HG02759 (cell line): ENCODE measurements around the gene LCE2A.
"Not testable (repeated sequence)": the region's sequence is repeated elsewhere in the genome, so short reads cannot be mapped to it uniquely, and the experiment has no call there.

Experiments used
- ATAC-seq: cut with Tn5 transposase; IDR thresholded peaks from one replicate; pipeline ENCODE4 v1.9.1; 2021; ENCODE audit warnings: mild to moderate bottlenecking, moderate library complexity; ENCODE audit not compliant: unreplicated experiment

Gene LCE2A, protein sequence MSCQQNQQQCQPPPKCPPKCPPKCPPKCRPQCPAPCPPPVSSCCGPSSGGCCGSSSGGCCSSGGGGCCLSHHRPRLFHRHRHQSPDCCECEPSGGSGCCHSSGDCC

DNA sequence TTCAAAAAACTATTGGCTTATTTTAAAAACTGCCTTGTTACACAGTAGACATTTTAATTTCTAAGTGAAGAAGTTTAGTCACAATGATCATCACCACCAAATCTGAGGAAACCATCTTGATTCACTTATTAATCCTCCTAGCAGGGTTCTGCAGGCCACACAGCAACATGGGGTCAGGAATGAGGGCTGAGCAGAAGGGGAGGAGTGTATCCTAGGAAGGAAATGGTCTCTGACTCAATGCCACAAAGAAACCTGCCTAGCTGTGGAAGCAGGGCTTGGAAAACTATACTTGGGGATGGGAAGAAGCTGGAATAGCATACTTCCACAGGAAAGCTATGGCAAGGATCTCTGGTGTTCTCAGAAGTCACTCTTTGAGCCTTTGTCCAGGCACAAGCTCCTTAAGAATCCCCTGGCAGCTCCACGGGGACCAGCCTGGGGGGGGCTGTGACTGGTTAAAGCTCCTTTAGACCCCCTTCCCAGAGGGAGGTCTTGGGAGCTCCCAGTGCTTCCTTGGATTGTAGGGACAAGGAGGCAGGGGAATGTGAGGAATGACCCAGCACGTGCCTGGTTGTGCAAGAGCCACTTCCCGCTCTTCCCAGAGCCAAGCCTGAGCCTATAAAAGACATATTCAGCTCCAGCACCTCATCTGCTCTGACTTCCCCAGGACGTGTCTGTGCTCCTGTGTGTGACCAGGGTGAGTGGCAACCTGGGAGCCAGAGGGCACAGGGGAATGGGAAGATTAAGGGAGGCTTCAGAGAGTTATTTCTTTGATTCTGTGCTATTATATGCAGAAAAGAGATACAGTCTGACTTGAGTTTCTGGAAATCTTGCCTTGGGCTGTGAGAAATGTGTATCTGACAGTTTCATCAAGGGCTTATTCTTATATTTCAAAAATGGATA lies at the start of gene LCE2A:
Gene LCE2A, plus strand, starts transcription at position 645 of the 900 bp plus-strand sequence. CDS start 557 bp downstream, outside the sequence.
- no peak for ATAC-seq

DNA sequence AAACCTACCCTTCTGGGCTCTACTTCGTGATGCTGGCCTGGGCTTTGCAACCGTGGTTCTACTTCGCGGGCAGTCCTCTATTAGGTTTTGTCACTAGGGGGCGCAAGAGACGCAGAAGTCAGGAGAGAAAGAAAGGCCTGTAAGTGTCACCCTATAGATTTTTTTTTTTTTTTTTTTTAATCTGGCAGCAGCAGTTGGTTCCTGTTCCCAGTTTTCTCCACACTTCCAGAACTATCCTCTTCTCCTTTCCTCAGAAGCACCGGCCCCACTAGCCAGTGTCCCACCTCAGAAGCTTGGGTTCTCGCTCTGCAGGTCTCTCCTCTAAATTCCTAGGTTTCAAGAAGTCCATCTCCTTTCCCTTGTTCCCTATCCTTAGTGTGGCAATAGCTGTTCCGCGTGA lies 44.0 kb upstream of the LCE2A start:
- no peak for ATAC-seq

DNA sequence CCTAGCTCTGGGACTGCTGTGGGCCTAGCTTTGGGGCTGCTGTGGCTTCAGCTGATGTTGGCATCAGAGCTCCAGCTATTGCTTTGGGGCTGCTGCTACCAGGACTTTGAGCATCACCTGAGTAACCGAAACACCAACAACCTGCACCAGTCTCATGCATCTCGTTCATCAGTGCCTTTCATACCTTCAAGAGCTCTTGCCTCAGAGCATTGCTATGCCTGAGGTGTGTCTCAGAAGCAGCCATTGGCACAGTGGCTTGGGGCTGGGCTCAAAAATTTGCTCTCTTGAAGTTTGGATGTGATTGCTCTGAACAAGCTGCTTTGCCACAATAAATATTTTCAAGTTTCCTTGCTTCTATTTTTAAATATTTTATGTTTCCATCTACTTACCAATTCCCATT lies 41.7 kb upstream of the LCE2A start:
- no peak for ATAC-seq

DNA sequence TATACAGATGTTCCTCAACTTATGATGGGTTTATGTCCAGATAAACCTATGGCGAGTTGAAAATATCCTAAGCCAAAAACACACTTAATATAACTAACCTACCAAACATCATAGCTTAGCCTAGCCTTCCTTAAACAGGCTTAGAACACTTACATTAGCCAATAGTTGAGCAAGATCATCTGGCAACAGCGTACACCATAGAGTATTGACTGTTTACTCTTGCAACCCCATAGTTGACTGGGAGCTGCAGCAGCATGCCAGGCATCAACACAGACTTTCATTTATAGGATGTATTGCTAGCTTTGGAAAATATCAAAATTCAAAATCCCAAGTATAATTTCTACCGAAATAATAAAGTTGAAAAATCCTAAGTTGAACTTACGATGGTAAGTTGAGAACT lies 40.5 kb upstream of the LCE2A start:
- ATAC-seq, result no peak

DNA sequence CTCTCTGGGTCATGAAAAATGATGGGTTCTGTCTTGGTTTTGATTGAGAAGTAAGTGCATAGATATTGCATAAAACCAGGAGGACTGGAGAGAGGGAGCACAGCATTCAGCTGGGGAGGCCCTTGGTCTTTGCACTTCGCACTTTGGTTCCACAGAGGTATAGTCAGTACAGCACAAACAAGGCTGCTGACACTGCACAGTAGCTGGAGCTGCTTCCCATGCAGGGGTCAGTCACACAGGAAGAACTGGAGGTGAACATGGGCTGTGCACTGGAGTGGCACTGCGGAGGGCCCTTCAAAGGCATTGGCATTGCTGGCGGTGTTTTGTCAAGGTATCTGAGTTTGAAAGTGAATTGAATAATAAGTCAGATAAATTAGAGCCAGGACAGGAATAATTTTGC lies 39.5 kb upstream of the LCE2A start:
- ATAC-seq, result no peak

DNA sequence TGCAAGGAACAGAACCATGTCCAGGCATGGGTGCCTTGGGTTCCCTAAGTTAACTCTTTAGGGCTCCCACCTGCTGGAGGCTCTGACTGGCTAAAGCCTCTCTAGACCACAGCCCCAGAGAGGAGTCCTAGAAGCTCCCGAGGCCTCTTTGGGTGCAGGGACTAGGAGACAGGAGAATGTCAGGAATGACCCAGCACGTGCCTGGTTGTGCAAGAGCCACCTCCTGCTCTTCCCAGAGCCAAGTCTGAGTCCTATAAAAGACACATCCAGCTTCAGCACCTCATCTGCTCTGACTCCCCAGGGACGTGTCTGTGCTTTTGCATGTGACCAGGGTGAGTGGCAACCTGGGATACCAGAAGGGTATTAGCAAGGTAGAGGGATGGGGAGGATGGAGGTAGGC lies 35.0 kb upstream of the LCE2A start, which contains the start of gene LCE2D:
Gene LCE2D, plus strand, starts transcription at position 283 of the 400 bp plus-strand sequence. CDS start 726 bp downstream, outside the sequence.
- ATAC-seq, result no peak

DNA sequence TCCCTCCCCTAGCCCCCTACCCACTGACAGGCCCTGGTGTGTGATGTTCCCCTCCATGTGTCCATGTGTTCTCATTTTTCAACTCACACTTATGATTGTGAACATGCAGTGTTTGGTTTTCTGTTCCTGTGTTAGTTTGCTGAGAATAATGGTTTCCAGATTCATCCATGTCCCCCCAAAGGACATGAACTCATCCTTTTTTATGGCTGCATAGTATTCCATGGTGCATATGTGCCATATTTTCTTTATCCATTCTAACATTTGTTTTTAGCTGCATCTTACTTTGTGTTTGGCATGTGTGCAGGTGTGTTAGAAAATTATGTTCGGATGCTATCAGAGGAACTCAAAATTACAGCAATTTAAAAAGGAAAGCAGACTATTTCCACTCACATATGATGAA lies 32.0 kb upstream of the LCE2A start:
- not testable (repeated sequence) for ATAC-seq

DNA sequence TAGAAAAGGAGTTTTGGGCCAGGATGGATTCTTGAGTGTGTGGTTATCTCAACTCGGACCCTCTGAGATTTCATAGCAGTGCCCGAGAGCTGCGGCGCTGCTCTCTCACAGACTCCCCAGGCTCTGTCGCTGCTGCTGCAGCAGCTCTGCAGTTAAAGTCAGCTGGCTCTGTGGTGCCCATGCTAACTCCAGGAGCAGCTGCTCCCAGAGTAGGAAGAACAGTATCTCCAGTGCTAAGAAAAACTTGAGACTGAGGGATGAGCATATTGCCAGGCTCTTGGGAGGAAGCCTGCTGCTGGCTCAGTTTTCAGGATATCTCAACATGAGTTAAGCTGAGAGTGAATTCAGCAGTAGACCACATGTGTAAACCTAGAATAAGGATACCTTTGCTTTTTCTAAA lies 30.5 kb upstream of the LCE2A start:
- no peak for ATAC-seq

DNA sequence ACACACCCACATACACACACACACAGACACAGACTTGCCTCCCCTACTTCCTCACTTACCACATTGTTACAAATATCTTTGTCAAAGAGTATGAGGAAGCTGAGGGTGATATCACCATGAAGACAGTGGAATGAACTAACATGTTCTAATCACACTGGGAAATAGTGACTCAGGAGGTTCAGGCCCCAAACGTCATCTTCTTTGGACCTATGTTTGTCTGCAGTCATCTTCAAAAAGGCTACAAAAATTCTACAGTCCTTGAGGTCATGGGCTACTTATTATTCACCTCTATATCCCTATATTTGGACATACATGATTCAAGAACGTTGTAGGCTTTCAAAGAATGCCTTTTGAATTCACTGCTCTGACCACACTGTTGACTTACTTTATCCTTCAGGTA lies 25.1 kb upstream of the LCE2A start:
- no peak for ATAC-seq

DNA sequence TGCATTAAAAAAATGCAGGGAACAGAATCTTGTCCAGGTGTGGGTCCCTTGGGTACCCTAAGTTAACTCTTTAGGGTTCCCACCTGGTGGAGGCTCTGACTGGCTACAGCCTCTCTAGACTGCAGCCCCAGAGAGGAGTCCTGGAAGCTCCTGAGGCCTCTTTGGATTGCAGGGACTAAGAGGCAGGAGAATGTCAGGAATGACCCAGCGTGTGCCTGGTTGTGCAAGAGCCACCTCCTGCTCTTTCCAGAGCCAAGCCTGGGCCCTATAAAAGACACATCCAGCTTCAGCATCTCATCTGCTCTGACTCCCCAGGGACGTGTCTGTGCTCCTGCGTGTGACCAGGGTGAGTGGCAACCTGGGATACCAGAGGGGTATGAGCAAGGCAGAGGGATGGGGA lies 23.2 kb upstream of the LCE2A start, which contains the start of gene LCE2C:
Gene LCE2C, plus strand, starts transcription at position 297 of the 400 bp plus-strand sequence. CDS start 737 bp downstream, outside the sequence.
- ATAC-seq, result not testable (repeated sequence)

DNA sequence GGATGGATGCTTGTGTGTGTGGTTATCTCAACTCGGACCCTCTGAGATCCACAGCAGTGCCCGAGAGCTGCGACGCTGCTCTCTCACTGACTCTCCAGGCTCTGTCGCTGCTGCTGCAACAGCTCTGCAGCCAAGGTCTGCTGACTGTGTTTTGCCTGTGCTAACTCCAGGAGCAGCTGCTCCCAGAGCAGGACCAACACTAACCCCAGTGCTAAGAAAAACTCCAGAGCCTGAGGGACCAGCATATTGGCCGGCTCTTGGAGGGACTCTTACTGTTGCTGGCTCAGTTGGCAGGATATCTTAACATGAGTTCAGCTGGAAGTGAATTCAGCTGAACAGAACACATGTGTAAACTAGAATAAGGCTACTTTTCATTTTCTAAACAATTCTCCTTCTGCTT lies 18.7 kb upstream of the LCE2A start:
- ATAC-seq, result no peak

DNA sequence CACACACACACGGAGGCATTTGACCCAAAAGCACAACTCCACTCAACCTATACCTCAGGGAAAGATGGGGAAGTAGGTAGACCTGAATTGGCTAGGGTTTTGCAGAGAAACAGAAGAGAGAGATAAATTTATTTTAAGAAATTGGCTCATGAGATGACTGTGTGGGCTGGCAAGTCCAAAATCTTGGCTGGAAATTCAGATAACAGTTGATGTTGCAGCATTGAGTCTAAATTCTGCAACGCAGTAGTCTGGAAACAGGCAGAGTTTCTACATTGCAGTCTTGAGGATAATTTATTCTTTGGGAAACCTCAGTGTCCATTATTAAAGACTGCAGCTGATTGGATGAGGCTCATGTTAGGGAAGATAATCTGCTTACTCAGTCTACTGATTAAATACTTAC lies 16.5 kb upstream of the LCE2A start:
- no peak for ATAC-seq

DNA sequence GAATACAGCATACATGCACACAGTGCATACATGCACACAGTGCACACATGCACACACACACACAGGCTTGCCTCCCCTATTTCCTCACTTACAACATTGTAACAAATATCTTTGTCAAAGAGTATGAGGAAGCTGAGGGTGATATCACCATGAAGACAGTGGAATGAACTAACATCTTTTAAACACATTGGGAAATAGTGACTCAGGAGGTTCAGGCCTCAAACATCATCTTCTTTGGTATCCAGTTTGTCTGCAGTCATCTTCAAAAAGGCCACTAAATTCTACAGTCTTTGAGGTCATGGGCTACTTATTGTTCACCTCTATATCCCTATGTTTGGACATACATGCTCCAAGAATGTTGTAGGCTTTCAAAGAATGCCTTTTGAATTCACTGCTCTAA lies 14.3 kb upstream of the LCE2A start:
- ATAC-seq, result no peak

DNA sequence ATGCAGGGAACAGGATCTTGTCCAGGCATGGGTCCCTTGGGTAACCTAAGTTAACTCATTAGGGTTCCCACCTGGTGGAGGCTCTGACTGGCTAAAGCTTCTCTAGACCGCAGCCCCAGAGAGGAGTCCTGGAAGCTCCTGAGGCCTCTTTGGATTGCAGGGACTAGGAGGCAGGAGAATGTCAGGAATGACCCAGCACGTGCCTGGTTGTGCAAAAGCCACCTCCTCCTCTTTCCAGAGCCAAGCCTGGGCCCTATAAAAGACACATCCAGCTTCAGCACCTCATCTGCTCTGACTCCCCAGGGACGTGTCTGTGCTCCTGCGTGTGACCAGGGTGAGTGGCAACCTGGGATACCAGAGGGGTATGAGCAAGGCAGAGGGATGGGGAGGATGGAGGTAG lies 12.3 kb upstream of the LCE2A start, which contains the start of gene LCE2B:
Gene LCE2B, plus strand, starts transcription at position 301 of the 400 bp plus-strand sequence. CDS start 721 bp downstream, outside the sequence.
- not testable (repeated sequence) for ATAC-seq

DNA sequence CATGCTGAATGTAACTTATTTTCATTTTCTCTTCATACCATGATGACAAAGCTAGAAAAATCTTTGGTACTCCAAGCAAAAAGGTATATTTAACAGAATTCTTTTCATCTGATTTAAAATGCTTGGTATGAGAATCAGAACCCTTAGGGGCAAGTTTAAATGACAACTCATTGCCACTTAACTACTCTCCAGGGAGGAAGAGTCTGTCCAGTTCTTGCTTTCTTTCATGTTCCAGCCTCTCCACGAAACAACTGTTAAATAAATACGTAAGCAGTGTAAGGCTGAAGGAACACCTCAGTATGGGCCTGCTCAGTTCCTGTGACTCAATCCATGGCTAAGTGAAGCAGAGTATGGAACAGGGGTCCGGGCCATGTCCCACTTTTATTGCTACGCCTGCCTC lies 1.6 kb downstream of the LCE2A start:
- ATAC-seq, result no peak

DNA sequence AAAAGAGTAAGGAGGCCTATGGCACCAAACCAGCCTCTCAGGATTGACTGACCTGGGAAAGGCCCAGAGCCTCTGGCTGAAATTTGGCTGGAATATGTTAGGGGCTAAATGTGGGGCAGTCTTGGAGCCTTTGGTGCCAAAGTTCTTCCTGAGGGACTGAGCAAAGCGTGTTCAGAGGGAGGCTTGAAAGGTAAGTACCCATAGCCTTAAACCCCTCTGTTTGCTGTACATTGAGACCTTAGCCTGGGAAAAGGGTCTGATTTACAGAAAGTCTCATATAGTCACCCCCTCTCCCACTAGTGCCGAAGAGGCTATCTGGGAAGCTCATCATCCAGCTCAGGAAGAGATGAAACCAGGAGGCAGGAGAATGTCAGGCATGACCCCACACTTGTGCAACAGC lies 9.7 kb downstream of the LCE2A start, which contains the start of gene LCE4A:
Gene LCE4A, plus strand, starts transcription at position 301 of the 400 bp plus-strand sequence. CDS start 916 bp downstream, outside the sequence.
- no peak for ATAC-seq

DNA sequence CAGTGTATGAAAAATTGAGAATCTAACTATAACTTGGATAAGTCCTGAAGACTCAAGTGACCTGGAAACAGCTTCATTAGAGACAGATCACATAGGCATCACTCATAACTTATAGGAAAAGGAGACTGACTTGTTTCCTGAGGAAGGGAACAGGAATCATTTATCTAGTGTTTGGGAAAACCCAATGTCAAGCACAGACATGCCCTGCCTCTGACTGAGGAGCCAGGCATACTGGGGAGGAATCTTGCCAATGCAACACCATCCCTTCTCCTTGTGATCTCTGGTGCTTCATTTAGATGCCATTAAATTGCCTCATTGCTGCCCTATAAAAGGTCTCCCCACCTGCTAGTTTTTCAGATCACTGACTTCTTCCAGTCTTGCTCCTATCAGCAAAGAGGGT lies 20.1 kb downstream of the LCE2A start:
- no peak for ATAC-seq

DNA sequence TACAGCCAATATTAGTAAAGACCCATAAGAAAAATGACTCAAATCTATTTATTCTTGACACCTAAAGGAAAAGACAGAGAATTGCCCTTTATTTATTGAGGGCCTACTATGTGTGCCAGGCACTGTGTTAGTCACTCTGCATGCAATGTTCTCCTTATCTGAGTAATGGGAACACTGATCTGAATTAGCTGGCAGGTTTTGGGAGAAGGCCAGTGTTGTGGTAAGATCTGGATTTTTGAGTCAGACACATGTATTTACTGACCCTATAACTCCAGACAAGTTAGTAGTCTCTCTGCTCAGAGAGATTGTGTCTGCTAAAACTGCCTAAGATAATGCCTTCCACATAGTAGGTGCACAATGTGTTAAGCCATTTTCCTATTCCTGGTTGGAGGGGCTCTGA lies 27.1 kb downstream of the LCE2A start:
- ATAC-seq, result no peak

DNA sequence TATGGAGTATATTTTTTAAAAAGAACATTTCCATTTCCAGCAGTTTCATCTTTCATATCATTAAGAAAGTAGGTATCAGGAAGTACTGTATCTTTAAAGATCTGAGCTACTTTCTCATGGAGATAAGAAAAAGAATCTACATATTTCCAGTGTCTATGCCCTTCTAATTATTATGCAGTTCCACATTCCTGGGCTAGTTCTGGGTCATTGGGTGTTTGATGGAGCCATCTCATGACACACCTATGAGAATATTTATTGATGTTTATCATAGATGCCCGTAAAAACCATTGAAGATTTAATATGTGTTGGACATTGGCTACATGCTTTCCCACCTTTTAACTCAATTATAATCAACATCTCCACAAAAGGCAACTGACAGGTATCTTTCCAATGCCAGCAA lies 30.8 kb downstream of the LCE2A start:
- ATAC-seq, result no peak

DNA sequence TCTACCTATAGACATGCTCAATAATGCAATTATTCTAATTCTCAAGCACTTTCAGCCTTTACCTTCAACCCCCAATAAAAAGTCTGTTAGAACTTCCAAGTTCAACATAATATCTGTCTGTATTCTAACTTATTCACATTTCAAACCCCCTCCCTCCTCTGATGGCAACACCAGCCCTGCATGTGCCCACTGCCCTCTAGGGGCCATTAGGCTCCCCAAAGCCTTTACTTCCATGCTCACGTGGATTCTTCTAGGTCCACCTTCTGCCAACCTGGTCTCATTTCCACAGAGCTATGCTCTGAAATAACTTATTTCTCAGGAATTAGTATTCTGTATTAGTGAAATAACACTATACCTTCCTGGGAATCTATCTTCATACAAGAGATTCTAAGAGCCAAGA lies 37.5 kb downstream of the LCE2A start:
- ATAC-seq, result no peak

DNA sequence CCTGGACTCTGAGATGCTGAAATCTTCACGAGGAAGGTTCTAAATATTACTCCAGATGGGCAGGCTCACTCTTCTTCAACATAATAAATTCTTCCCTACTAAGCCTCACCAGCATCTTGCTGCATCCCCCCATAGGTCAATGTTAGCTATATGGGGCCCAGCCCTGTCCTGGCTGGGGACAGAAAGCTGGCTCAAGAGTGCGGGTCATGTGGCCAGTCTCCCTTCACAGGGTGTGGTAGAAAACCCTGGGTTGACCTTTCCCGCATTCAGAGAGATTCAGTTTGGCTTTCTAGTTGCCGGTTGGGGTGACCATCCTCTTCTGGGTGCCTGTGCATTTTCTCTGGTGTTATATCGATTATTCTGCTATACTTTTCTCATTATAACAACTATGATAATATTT lies 39.9 kb downstream of the LCE2A start:
- ATAC-seq, result no peak

DNA sequence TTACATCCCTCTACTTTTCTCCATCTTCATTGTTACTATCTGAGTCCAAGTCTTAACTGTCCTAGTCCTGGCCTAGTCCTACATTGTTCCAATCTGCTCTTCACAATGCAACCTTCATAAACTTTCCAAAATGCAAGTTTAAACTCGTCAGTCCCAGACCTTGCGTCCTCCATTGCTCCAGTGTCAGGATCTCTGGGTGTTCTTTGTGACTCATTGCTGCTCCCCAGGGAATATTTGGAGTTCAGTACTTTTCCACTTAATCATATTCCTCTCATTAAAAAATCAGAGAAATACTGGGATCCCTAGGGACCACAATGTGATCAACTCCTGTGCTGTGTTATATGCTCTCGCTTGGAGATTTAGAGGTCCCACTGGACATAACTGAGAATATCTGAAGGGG lies 41.7 kb downstream of the LCE2A start:
- no peak for ATAC-seq
